Stomach (tissue), 9 donors: ENCODE data around the gene PTPRG. TPM values are rescaled to one million over a fixed set of nuclear protein-coding genes. Genes with fewer than 3 reads are reported as not detected.
A peak's percentile ranks its signal among the peaks of the same experiment; 100 is the strongest.

Experiments
- DNase-seq, 2 donors: peaks; one replicate each; pipeline versions ENCODE4 v3.0.0 to v3.0.0-alpha.2; 2013 to 2019
- H3K27ac ChIP-seq, 5 donors: fragments of 200-600 bp in 4 of 5; sonication (generic) in 4 of 5; one replicate each; pipeline ENCODE4 v1.5.1; 2013 to 2019; ENCODE audit warnings: mild to moderate bottlenecking in 1 of 5, moderate library complexity in 1 of 5
- H3K27me3 ChIP-seq, 3 donors: fragments of 200-600 bp; sonication (generic); one replicate each; pipeline ENCODE4 v1.5.1; 2017 to 2019; ENCODE audit warnings: mixed run types in 1 of 3
- H3K36me3 ChIP-seq, 4 donors: fragments of 200-600 bp; sonication (generic); 1 replicate in 3 of 4; 2 replicates in 1 of 4; pipeline ENCODE4 v1.5.1; 2016 to 2019
- H3K4me1 ChIP-seq, 4 donors: fragments of 200-600 bp; sonication (generic); one replicate each; pipeline ENCODE4 v1.5.1; 2016 to 2019
- H3K4me3 ChIP-seq, 4 donors: fragments of 200-600 bp; sonication (generic) in 3 of 4; one replicate each; pipeline ENCODE4 v1.5.1; 2016 to 2019; ENCODE audit warnings: mild to moderate bottlenecking in 1 of 4
- H3K9me3 ChIP-seq, 4 donors: fragments of 200-600 bp; sonication (generic); one replicate each; pipeline ENCODE4 v1.5.1; 2016 to 2019
- CTCF ChIP-seq, 7 experiments: fragments of 450-650 bp in 4 of 7; fragments of 200-600 bp in 3 of 7; sonication (generic) in 3 of 7; IDR thresholded peaks; one replicate each; pipeline ENCODE4 v1.5.1; 2016 to 2019; ENCODE audit warnings: antibody characterized with exemption in 7 of 7, control low read depth in 2 of 7, mild to moderate bottlenecking in 1 of 7
- EP300 ChIP-seq: sonication (generic); formaldehyde crosslinking; IDR thresholded peaks from one replicate; pipeline ENCODE4 v1.6.1; 2017; ENCODE audit warnings: antibody characterized with exemption
- POLR2A ChIP-seq, 4 donors: fragments of 450-650 bp; IDR thresholded peaks; one replicate each; pipeline ENCODE4 v1.6.1; 2016; ENCODE audit warnings: antibody characterized with exemption in 4 of 4, control low read depth in 2 of 4, mild to moderate bottlenecking in 1 of 4, moderate library complexity in 1 of 4
- POLR2AphosphoS5 ChIP-seq, 3 donors: sonication (generic); formaldehyde crosslinking; IDR thresholded peaks; one replicate each; pipeline ENCODE4 v1.6.1; 2016; ENCODE audit warnings: antibody characterized with exemption in 3 of 3
- WGBS, 5 donors: extraction: QIAGEN DNeasy Blood & Tissue Kit in 3 of 5; methylation state at CpG; one replicate each; pipeline versions ENCODE4 v1.1.5 to v1.1.7; 2013 to 2018; 5-methylcytosine and 5-hydroxymethylcytosine counted together
- intact Hi-C: fragments of 100-400 bp; cut with DNase I; formaldehyde crosslinking; loops from one replicate; pipeline ENCODE4 v1.15.1; 2023; ENCODE audit warnings: low total_unique reads
- polyA plus RNA-seq, 3 donors: library from polyadenylated mRNA; stranded (reverse); fragments of 200-250 nt; gene quantifications; one replicate each; pipeline ENCODE4 v1.2.3, GENCODE V29; 2013
- total RNA-seq, 5 donors: library from RNA; depleted of rRNA; stranded (reverse); fragments of >200 nt; gene quantifications; one replicate each; pipeline versions ENCODE4 v1.1.0 to v1.2.3, GENCODE V29; 2014 to 2016
- donor health status: healthy with polysubstance abuse.
- donor health status: Bipolar disorder and iron deficiency.
- donor health status: healthy.

The PTPRG gene
- total and polyA plus RNA-seq, 8 donors: 2.4 to 96.0 (median 22.0) TPM

DNA sequence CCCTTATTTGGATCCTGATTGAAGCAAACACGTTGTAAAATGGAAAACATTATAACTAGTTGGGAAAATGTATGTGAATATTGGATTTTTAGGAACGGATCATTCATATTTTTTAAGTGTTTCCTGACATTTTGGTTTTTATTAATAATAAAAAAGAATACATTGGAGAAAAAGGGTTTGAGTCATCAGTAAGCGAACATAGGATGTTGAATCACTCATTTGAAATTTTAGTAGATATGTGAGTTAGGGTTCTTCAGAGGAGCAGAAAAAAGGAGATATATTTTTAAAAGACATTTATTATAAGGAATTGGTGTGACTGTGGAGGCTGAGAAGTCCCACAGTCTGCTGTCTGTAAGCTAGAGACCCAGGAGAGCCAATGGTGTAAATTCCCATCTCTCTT, 258.5 kb downstream of the PTPRG start:
- H3K27ac ChIP-seq: no peak overlapping the region
- TF ChIP-seq POLR2A (IDR thresholded peaks at IDR 0.05) (no peak), POLR2AphosphoS5 (IDR thresholded peaks at IDR 0.05) (no peak), CTCF (IDR thresholded peaks at IDR 0.05) (no peak), EP300 (no peak)
- H3K36me3 ChIP-seq: no peaks in the 10 kb centered on the region
- H3K27me3 ChIP-seq: no peaks in the 10 kb centered on the region
- intact Hi-C loops: no loop called here
- peaks cover 0 to 14% (median 4%) of the 10 kb centered on the region in 4 donors for H3K4me1 ChIP-seq
- H3K4me3 ChIP-seq: no peak overlapping the region
- DNase-seq: no peak
- WGBS, 5 donors: 86 to 96% (median 91%) methylated on average over 3 of the region's 3 CpGs
- H3K9me3 ChIP-seq: no peaks in the 10 kb centered on the region

DNA sequence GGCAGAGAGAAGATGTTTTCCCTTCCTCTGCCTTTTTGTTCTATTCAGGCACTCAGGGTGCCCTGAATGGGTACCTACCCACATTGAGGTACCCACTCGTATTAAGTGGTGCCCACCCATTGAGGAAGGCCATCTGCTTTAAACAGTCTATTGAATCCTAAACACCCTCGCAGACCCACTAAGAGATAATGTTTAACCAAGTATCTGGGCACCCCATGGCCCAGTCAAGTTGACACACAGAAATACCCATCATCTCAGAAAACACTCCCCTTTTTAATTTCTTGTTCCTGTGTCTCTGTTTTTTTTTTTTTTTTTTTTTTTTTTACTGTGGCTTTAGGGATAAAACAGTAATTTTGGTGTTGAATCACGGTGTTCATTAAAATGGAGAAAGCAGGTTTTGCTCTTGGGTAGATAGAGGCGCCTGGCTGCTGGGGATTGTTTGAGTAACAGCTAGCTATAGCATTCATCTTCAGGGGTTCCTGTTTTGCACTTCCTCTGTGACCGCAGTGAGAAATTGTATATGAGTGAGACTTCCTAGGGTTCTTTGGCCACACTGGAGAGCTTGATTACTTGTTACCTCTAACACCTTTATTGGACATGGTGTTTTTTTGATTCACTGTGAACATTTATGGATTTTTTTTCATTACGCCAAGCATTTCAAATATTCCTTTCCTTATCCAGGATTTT, 259.1 kb downstream of the PTPRG start:
- no peaks in the 10 kb centered on the region for H3K36me3 ChIP-seq
- TF ChIP-seq POLR2A (IDR thresholded peaks at IDR 0.05) (no peak), POLR2AphosphoS5 (IDR thresholded peaks at IDR 0.05) (no peak)
- H3K4me3 ChIP-seq: no peak overlapping the region
- WGBS, 5 donors: 85 to 93% (median 90%) methylated on average over 6 of the region's 6 CpGs
- H3K27me3 ChIP-seq: no peaks in the 10 kb centered on the region
- no peak overlapping the region for H3K27ac ChIP-seq
- no peak for DNase-seq
- intact Hi-C loops: no loop called here
- peaks cover 0 to 14% (median 4%) of the 10 kb centered on the region in 4 donors for H3K4me1 ChIP-seq
- H3K9me3 ChIP-seq: no peaks in the 10 kb centered on the region

DNA sequence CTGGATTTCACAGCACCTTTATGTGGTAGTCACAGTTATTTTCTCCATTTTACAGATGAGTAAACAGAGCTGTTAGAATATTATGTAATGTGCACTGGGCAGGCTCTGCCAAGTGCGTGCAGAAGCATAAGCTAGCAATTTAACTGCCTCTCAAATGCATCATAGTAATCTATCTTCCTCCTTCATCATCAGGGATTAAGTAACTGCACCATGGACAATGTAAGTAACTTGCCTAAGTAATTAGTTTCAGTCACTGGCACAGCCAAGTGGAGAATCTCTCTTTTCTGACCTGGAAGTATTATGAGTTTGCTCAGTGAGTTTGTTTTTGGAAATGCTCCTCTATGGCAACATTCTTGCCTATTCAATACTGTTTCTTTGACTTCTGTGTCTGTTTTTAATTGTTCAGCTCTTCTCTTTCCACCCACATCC, 260.5 kb downstream of the PTPRG start:
- intact Hi-C loops: no loop called here
- Histone ChIP-seq H3K4me3 (no peak overlapping the region), H3K27ac (peak overlapping the region in 2 of 5 donors; percentile 5 to 58), H3K27me3 (no peaks in the 10 kb centered on the region), H3K36me3 (no peaks in the 10 kb centered on the region), H3K9me3 (no peaks in the 10 kb centered on the region), H3K4me1 (peaks cover 0 to 19% (median 4%) of the 10 kb centered on the region in 4 donors)
- 63 to 76% (median 71%) methylated on average over 1 of the region's 1 CpG for WGBS, 5 donors
- DNase-seq: no peak
- TF ChIP-seq POLR2AphosphoS5 (IDR thresholded peaks at IDR 0.05) (peak in 1 of 3 donors; percentile 19), CTCF (IDR thresholded peaks at IDR 0.05) (no peak)

GRCh38 chr3:61822588-61822987, 261.2 kb downstream of the PTPRG start:
- Histone ChIP-seq H3K27me3 (no peaks in the 10 kb centered on the region), H3K27ac (peak overlapping the region in 1 of 5 donors; percentile 58)

More at GRCh38 chr3:61822588-61822987, 261.2 kb downstream of the PTPRG start:
- TF ChIP-seq CTCF (IDR thresholded peaks at IDR 0.05): no peak
- no peak for TF ChIP-seq EP300
- TF ChIP-seq POLR2AphosphoS5 (IDR thresholded peaks at IDR 0.05): no peak
- no peak for TF ChIP-seq POLR2A (IDR thresholded peaks at IDR 0.05)
- Histone ChIP-seq H3K4me3 (no peak overlapping the region), H3K9me3 (no peaks in the 10 kb centered on the region), H3K4me1 (peaks cover 0 to 21% (median 4%) of the 10 kb centered on the region in 4 donors), H3K36me3 (no peaks in the 10 kb centered on the region)
- intact Hi-C loops: no loop called here
- 70 to 91% (median 81%) methylated on average over 2 of the region's 2 CpGs for WGBS, 5 donors
- no peak for DNase-seq
